Mammary epithelial cell (primary cell): ENCODE data around the gene KRTAP10-9.

ENCODE experiments used
- CTCF ChIP-seq, 2 donors: IDR thresholded peaks in 1 of 2; conservative IDR thresholded peaks in 1 of 2; 2 replicates each; pipeline ENCODE4 v1.5.1; 2011 to 2012; ENCODE audit warnings: inconsistent platforms in 2 of 2, low read length in 2 of 2, mild to moderate bottlenecking in 2 of 2, control low read depth in 1 of 2, low read depth in 1 of 2; ENCODE audit not compliant: insufficient read depth in 1 of 2; ENCODE audit errors: extremely low read depth in 1 of 2
- EZH2 ChIP-seq: IDR thresholded peaks from 2 replicates; pipeline ENCODE4 v1.6.1; 2012; ENCODE audit warnings: low read length, inconsistent platforms, borderline replicate concordance

- TF ChIP-seq CTCF (conservative IDR thresholded peaks at IDR 0.05 in 1 of 2, IDR thresholded peaks at IDR 0.05 in 1 of 2; ENCODE audit: extremely low read depth in 1 of 2, insufficient read depth in 1 of 2, low read depth in 1 of 2, low read length in 2 of 2), result no peak
- no peak for TF ChIP-seq EZH2
These were observed 45.0 kb downstream of the KRTAP10-9 start for GRCh38 chr21:44671911-44672310.
